Endothelial cell (in vitro differentiated cells): ENCODE data around the gene CSE1L. TPM values are rescaled to one million over a fixed set of nuclear protein-coding genes. Genes with fewer than 3 reads are reported as not detected.
"Not testable (repeated sequence)": the region's sequence is repeated elsewhere in the genome, so short reads cannot be mapped to it uniquely, and the experiment has no call there.

ENCODE experiments used
- DNase-seq: peaks from one replicate; pipeline ENCODE4 v3.0.0; 2021; ENCODE audit warnings: low spot score
- H3K27ac Mint-ChIP-seq: one replicate; pipeline ENCODE4 v1.8.0; 2021; ENCODE audit warnings: mixed read lengths, inconsistent platforms; ENCODE audit not compliant: unreplicated experiment
- H3K27me3 Mint-ChIP-seq: one replicate; pipeline ENCODE4 v1.8.0; 2021; ENCODE audit warnings: mild to moderate bottlenecking, moderate library complexity, mixed read lengths, inconsistent platforms; ENCODE audit not compliant: unreplicated experiment
- H3K36me3 Mint-ChIP-seq: one replicate; pipeline ENCODE4 v1.8.0; 2021; ENCODE audit warnings: mild to moderate bottlenecking, low read depth, mixed read lengths, inconsistent platforms; ENCODE audit not compliant: unreplicated experiment
- H3K4me1 Mint-ChIP-seq: one replicate; pipeline ENCODE4 v1.8.0; 2021; ENCODE audit warnings: mild to moderate bottlenecking, mixed read lengths, inconsistent platforms; ENCODE audit not compliant: unreplicated experiment
- H3K4me3 Mint-ChIP-seq: one replicate; pipeline ENCODE4 v1.8.0; 2021; ENCODE audit warnings: mild to moderate bottlenecking, mixed read lengths, inconsistent platforms; ENCODE audit not compliant: unreplicated experiment
- H3K9me3 Mint-ChIP-seq: one replicate; pipeline ENCODE4 v1.8.0; 2021; ENCODE audit warnings: mixed read lengths, inconsistent platforms; ENCODE audit not compliant: unreplicated experiment
- total RNA-seq: library from RNA; stranded (reverse); fragmentation: NEBNext Ultra II Directional; extraction: Animal tissue kit (Norgen Biotek cat#: 25700); gene quantifications from one replicate; pipeline ENCODE4 v1.2.1, GENCODE V29; 2021; ENCODE audit not compliant: unreplicated experiment
- TF ChIP-seq, protein P1 (sequence below): fragments of 200-600 bp; sonication (generic); IDR thresholded peaks from one replicate; pipeline ENCODE4 v1.5.0; 2021; ENCODE audit warnings: antibody characterized with exemption; ENCODE audit not compliant: unreplicated experiment

The CSE1L gene
- total RNA-seq, 1 donor from 2014 or later: 54.7 TPM

DNA sequence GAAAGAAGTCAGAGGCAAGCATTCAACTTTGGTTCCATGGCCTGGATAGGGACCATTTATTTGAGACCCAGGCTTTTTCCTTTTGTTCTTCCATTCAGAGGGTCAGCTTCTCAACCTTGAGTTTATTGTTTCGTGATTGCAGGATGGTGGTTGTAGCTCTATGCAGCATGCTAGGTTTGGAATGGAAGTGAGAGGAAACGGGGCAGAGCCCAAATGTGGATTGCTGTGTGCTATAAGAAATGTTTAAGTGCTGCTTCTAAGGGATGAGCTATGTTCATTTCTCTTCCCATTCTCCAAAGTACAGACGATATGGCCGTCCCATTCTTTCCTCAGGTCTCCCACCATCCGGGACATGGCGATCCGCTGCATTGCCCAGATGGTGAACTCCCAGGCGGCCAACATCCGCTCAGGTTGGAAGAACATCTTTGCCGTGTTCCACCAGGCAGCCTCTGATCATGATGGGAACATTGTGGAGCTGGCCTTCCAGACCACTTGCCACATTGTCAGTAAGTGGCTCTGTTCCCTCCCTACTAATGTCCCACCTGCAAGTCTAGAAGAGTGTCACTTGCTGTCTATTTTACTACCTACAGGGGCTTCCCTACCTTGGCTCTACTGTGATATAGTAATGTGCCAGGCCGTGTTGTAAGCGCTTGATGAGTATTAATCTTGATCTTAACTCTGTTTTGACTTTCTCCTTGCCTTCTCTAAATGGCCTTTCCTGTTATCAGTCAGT, 36.0 kb upstream of the CSE1L start:
- Mint-ChIP-seq H3K9me3 (no peaks in the 10 kb centered on the region), H3K36me3 (peaks cover 44% of the 10 kb centered on the region), H3K27ac (no peak overlapping the region), H3K4me1 (no peaks in the 10 kb centered on the region), H3K27me3 (peaks cover 2% of the 10 kb centered on the region), H3K4me3 (no peak overlapping the region)
- TF ChIP-seq, protein P1, sequence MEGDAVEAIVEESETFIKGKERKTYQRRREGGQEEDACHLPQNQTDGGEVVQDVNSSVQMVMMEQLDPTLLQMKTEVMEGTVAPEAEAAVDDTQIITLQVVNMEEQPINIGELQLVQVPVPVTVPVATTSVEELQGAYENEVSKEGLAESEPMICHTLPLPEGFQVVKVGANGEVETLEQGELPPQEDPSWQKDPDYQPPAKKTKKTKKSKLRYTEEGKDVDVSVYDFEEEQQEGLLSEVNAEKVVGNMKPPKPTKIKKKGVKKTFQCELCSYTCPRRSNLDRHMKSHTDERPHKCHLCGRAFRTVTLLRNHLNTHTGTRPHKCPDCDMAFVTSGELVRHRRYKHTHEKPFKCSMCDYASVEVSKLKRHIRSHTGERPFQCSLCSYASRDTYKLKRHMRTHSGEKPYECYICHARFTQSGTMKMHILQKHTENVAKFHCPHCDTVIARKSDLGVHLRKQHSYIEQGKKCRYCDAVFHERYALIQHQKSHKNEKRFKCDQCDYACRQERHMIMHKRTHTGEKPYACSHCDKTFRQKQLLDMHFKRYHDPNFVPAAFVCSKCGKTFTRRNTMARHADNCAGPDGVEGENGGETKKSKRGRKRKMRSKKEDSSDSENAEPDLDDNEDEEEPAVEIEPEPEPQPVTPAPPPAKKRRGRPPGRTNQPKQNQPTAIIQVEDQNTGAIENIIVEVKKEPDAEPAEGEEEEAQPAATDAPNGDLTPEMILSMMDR: no peak
- DNase-seq: no peak

DNA sequence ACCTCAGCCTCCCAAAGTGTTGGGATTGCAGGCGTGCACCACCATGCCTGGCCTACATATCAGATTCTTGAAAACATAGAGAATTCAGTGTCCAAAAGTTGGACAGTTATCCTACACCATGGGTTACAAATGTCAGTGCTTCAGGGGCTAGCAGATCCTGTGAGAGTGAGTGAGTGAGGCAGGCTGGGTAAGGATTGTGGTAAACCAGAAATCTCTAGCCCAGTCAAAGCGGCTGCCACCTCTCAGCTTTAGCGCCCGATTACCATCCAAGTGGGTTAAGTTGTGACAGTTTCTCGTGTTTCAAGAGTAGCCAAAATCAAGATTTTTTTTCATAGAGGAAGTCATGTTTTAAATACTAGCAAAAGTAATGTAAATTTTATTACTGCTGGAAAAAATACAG, 21.9 kb upstream of the CSE1L start:
- no peak overlapping the region for H3K4me3 Mint-ChIP-seq
- H3K27ac Mint-ChIP-seq: no peak overlapping the region
- no peaks in the 10 kb centered on the region for H3K4me1 Mint-ChIP-seq
- no peaks in the 10 kb centered on the region for H3K27me3 Mint-ChIP-seq
- DNase-seq: no peak
- peaks cover 31% of the 10 kb centered on the region for H3K36me3 Mint-ChIP-seq
- no peaks in the 10 kb centered on the region for H3K9me3 Mint-ChIP-seq
- TF ChIP-seq, protein P1: no peak

DNA sequence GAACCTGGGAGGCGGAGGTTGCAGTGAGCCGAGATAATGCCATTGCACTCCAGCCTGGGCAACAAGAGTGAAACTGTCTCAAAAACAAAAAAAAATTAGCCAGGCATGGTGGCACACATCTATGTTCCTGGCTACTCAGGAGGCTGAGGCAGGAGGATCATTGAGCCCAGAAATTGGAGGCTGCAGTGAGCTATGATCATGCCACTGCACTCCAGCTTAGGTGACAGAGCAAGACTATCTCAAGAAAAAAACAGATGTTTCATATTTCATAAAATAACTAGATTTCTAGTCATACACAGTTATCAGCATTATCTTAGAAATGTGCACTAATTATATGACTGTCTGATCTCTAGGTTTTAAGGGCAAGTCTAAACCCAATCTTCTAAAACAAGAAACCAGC, 17.9 kb upstream of the CSE1L start:
- peaks cover 26% of the 10 kb centered on the region for H3K36me3 Mint-ChIP-seq
- not testable (repeated sequence) for H3K27me3 Mint-ChIP-seq, H3K4me3 Mint-ChIP-seq, DNase-seq, H3K9me3 Mint-ChIP-seq, H3K4me1 Mint-ChIP-seq, H3K27ac Mint-ChIP-seq

DNA sequence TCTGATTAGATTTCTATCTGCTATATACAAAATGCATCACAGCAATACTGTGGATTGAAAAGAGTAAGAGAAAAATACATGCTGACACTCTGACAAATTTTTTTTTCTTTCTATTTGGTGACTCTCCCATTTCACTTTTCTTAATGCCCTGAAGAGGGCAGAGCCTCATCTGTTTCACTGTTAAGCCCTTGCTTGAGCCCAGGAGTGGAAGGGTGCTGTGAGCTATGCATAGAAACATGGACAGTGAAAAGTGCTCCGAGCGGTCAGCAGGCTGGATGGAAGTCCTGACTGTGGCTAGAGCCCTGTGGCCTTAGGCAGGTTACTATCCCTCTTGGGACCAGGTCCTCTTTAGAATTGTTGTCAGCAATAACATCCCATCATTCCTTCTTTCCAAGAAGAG, 17.4 kb upstream of the CSE1L start:
- Mint-ChIP-seq H3K9me3 (no peaks in the 10 kb centered on the region), H3K4me3 (no peak overlapping the region), H3K36me3 (peaks cover 25% of the 10 kb centered on the region), H3K4me1 (no peaks in the 10 kb centered on the region), H3K27me3 (no peaks in the 10 kb centered on the region), H3K27ac (no peak overlapping the region)
- TF ChIP-seq, protein P1: no peak
- DNase-seq: no peak

DNA sequence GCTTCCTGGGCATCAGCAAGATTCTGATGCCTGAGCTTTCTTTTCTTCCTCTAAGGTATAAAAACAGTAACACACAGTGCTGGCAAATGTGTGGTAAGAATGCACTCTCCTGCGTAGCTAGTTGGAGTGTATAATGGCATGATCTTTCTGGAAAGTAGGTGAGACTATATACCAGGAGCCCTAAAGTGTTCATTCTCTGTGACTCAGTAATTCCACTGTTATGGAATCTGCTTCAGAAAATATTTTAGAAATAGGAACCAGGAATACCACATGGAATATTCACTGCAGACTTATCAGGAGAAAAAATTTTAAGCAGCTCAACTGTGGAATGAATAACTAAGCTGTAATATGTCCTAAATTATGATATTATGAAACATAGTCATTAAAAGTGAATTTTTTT, 16.9 kb upstream of the CSE1L start:
- Mint-ChIP-seq H3K27ac (no peak overlapping the region), H3K4me3 (no peak overlapping the region), H3K9me3 (no peaks in the 10 kb centered on the region), H3K36me3 (peaks cover 25% of the 10 kb centered on the region), H3K27me3 (no peaks in the 10 kb centered on the region), H3K4me1 (no peaks in the 10 kb centered on the region)
- TF ChIP-seq, protein P1: no peak
- no peak for DNase-seq
